Measurements from ENCODE around the gene ANO10. TPM values are rescaled to one million over a fixed set of nuclear protein-coding genes. Genes with fewer than 3 reads are reported as not detected.
"Not testable (repeated sequence)": the region's sequence is repeated elsewhere in the genome, so short reads cannot be mapped to it uniquely, and the experiment has no call there.

Gene ANO10
- total and polyA plus RNA-seq, 10 donors = 2.6 to 21.7 (median 16.6) TPM

DNA sequence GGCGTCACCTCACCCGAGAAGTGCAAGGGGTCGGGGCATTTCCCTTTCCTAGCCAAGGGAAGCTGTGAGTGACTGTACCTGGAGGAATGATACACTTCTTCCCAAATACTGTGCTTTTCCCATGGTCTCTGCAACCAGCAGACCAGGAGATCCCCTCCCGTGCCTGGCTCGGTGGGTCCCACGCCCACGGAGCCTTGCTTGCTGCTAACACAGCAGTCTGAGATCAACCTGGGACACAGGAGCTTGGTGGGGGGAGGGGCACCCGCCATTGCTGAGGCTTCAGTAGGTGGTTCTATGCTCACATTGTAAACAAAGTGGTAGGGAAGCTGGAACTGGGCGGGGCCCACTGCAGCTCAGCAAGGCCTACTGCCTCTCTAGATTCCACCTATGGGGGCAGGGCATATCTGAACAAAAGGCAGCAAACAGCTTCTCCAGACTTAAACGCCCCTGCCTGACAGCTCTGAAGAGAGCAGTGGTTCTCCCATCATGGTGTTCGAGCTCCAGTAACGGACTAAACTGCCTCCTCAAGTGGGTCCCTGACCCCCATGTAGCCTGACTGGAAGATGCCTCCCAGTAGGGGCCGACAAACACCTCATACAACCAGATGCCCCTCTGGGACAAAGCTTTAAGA is 37.6 kb upstream of the ANO10 start:
- no peak for DNase-seq
- TF ChIP-seq POLR2AphosphoS5 (IDR thresholded peaks at IDR 0.05) (no peak), CTCF (IDR thresholded peaks at IDR 0.05 in 8 of 11, conservative IDR thresholded peaks at IDR 0.05 in 3 of 11) (no peak), POLR2A (IDR thresholded peaks at IDR 0.05) (no peak)
- no peaks in the 10 kb centered on the region for H3K36me3 ChIP-seq
- H3K27ac ChIP-seq = no peak overlapping the region
- no peaks in the 10 kb centered on the region for H3K27me3 ChIP-seq (replicated peaks in 1 of 7)
- peaks cover 0 to 9% (median 0%) of the 10 kb centered on the region in 8 donors for H3K9me3 ChIP-seq
- 81 to 93% (median 87%) methylated on average over 7 to 13 of the region's 13 CpGs for WGBS, 5 donors
- no peak overlapping the region for H3K4me3 ChIP-seq
- no peaks in the 10 kb centered on the region for H3K4me1 ChIP-seq
- intact Hi-C loops (cut with DNase I; ENCODE audit: low total_unique reads) = no loop called here

GRCh38 chr3:43656390-43656789 is 34.6 kb upstream of the ANO10 start:
- H3K4me3 ChIP-seq; H3K27me3 ChIP-seq (replicated peaks in 1 of 7); H3K4me1 ChIP-seq; DNase-seq; intact Hi-C loops (cut with DNase I; ENCODE audit: low total_unique reads); H3K36me3 ChIP-seq; H3K9me3 ChIP-seq; H3K27ac ChIP-seq: not testable (repeated sequence)
- 86 to 97% (median 95%) methylated on average over 4 to 22 of the region's 22 CpGs for WGBS, 5 donors

GRCh38 chr3:43650345-43650744 is 28.5 kb upstream of the ANO10 start:
- Histone ChIP-seq H3K36me3 (no peaks in the 10 kb centered on the region), H3K27ac (no peak overlapping the region), H3K4me3 (no peak overlapping the region), H3K9me3 (no peaks in the 10 kb centered on the region), H3K4me1 (peaks cover 0 to 7% (median 0%) of the 10 kb centered on the region in 6 donors), H3K27me3 (replicated peaks in 1 of 7) (peaks cover 0 to 6% (median 0%) of the 10 kb centered on the region in 7 donors)
- no peak for TF ChIP-seq POLR2AphosphoS5 (IDR thresholded peaks at IDR 0.05)
- TF ChIP-seq POLR2A (IDR thresholded peaks at IDR 0.05) = no peak
- no peak for TF ChIP-seq CTCF (IDR thresholded peaks at IDR 0.05 in 8 of 11, conservative IDR thresholded peaks at IDR 0.05 in 3 of 11)
- intact Hi-C loops (cut with DNase I; ENCODE audit: low total_unique reads) = no loop called here
- DNase-seq = no peak
- WGBS, 5 donors = 51 to 80% (median 78%) methylated on average over 1 of the region's 1 CpG

DNA sequence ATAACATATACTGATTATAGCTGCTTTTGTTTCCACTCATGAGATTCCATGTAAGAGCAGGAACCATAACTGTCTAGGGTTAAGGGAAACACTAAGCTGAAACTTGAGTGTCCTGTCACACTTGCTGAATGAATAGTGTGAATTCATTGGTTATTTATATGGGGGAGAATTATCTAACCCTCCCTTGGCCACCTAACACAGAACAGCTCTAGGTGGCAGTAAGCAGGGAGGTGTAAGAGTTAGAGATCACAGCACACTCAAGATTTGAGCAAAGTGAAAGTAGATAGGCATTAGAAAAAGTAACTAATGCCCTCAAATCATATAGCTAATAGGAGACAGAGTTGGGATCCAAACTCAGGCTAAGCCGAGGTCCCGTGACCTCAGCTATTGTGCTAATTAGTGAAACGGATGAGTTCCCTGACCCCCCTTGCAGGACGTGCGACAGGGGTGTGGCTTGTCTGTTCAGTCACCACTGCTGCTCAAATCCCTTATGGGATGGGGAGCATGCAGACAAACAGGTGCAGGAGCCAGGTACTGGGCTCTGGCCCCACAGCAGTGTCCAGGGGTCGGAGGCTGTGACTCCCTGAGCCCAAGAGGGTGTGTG is 27.7 kb upstream of the ANO10 start:
- WGBS, 5 donors = 43 to 64% (median 57%) methylated on average over 5 to 6 of the region's 6 CpGs
- Histone ChIP-seq H3K36me3 (no peaks in the 10 kb centered on the region), H3K9me3 (no peaks in the 10 kb centered on the region), H3K4me1 (peaks cover 0 to 7% (median 0%) of the 10 kb centered on the region in 6 donors), H3K27me3 (replicated peaks in 1 of 7) (peaks cover 0 to 6% (median 0%) of the 10 kb centered on the region in 7 donors), H3K4me3 (peak overlapping the region in 1 of 8 donors; percentile 21), H3K27ac (no peak overlapping the region)
- DNase-seq = no peak
- TF ChIP-seq POLR2AphosphoS5 (IDR thresholded peaks at IDR 0.05) = no peak
- no peak for TF ChIP-seq POLR2A (IDR thresholded peaks at IDR 0.05)
- no peak for TF ChIP-seq CTCF (IDR thresholded peaks at IDR 0.05 in 8 of 11, conservative IDR thresholded peaks at IDR 0.05 in 3 of 11)
- intact Hi-C loops (cut with DNase I; ENCODE audit: low total_unique reads) = no loop called here

All from spleen (tissue), 11 donors.